ENCODE data around the gene HMX1. TPM values are rescaled to one million over a fixed set of nuclear protein-coding genes. Genes with fewer than 3 reads are reported as not detected.

HMX1 gene
- total RNA-seq, 1 donor from 2014 or later, result 1.1 TPM

DNA sequence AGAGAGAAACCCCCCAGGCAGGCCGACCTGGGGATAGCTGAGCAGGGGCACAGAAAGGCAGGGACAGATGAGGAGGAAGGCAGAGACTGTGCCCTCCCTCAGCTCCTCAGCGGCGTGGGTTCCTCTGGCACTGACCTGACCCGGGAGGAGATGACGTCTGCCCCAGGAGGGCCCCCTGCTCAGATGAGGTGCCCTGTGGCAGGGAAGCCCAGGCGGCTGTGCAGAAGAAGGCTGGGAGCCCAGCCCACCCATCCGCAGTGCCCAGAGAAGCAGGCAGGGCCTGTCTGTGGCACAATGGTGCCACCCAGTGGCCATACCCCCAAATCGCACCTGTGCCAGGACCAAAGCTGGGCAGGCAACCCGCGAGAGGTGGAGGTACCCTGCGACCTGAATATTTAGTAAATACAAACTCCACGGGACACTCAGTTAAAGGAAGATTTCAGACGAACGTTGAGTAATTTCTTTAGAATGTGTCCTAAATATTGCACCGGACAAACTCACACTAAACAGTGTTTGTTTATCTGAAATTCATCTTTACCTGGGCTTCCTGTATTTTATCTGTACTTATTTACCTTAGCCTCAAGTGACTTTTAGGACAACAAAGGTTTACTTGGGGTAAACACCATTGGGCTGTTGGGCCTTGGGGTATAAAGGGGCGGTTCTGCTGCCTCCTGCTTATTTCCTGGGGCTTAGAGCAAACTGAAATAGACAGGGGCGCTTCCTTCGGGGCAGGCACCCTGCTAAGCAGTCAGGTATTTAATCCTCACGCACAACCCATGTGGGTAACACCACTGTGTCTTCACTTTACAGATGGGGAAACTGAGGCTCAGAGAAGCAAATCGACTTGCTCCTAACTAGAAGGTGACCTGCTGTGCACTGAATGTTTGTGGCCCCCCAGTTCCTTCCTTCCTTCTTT is 46.5 kb upstream of the HMX1 start:
- peaks cover 47% of the 10 kb centered on the region for H3K27me3 Mint-ChIP-seq (ENCODE audit: low read depth)
- H3K4me3 Mint-ChIP-seq, result no peak overlapping the region
- TF ChIP-seq, protein P1, sequence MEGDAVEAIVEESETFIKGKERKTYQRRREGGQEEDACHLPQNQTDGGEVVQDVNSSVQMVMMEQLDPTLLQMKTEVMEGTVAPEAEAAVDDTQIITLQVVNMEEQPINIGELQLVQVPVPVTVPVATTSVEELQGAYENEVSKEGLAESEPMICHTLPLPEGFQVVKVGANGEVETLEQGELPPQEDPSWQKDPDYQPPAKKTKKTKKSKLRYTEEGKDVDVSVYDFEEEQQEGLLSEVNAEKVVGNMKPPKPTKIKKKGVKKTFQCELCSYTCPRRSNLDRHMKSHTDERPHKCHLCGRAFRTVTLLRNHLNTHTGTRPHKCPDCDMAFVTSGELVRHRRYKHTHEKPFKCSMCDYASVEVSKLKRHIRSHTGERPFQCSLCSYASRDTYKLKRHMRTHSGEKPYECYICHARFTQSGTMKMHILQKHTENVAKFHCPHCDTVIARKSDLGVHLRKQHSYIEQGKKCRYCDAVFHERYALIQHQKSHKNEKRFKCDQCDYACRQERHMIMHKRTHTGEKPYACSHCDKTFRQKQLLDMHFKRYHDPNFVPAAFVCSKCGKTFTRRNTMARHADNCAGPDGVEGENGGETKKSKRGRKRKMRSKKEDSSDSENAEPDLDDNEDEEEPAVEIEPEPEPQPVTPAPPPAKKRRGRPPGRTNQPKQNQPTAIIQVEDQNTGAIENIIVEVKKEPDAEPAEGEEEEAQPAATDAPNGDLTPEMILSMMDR (conservative IDR thresholded peaks at IDR 0.05), result peak; percentile 93
- peak; percentile 83 for DNase-seq (ENCODE audit: low read depth, low spot score)
- no peak overlapping the region for H3K27ac Mint-ChIP-seq (ENCODE audit: unreplicated experiment)
- H3K9me3 Mint-ChIP-seq, result peaks cover under 1% of the 10 kb centered on the region
- H3K4me1 Mint-ChIP-seq, result no peaks in the 10 kb centered on the region
- peaks cover under 1% of the 10 kb centered on the region for H3K36me3 Mint-ChIP-seq (ENCODE audit: low read depth)

DNA sequence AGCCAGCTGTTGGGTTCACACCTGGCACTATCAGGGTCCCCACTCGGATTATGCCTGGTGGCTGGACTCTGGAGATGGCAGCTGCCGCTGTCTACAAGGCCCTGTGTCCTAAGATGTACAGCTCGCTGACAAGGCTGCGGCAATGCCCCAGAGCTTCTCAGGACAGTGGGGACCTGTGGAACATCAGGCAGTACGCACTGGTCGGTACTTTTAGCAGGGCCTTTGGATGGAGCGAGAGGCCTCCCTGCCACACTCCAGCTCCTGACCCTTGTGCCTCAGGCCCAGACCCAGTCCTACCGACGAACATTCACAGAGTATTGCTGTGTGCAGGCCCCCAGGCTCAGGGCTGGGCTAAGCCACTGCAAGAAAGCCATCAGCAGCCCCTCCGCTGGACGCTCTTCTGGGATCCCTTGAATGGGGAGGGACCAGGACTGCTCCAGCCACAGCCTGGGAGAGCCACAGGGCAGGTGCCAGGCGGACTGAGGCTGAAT is 45.7 kb upstream of the HMX1 start:
- Mint-ChIP-seq H3K36me3 (ENCODE audit: low read depth) (no peaks in the 10 kb centered on the region), H3K27ac (ENCODE audit: unreplicated experiment) (no peak overlapping the region), H3K9me3 (no peaks in the 10 kb centered on the region), H3K27me3 (ENCODE audit: low read depth) (peaks cover 45% of the 10 kb centered on the region), H3K4me1 (no peaks in the 10 kb centered on the region), H3K4me3 (no peak overlapping the region)
- no peak for DNase-seq (ENCODE audit: low read depth, low spot score)
- TF ChIP-seq, protein P1 (conservative IDR thresholded peaks at IDR 0.05), result no peak

DNA sequence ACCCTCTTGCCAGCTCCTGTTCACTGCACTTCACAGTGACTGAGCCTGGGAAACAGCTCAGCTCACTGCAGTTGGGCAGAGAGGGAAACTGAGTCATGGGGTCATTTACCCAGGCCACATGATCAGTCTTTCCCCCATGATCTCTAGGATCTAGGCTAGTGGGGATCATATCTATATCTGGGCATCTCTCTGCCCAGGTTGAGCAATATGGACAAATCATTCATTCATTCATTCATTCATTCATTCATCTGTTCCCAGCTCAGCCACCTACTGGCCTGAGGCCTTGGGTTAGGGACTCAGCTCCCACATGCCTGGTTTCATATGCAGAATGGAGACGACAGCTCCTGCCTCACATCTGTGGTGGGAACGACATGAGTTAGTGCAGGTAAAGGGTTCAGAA is 45.3 kb upstream of the HMX1 start:
- Mint-ChIP-seq H3K4me3 (no peak overlapping the region), H3K27ac (ENCODE audit: unreplicated experiment) (no peak overlapping the region), H3K9me3 (no peaks in the 10 kb centered on the region), H3K4me1 (no peaks in the 10 kb centered on the region), H3K36me3 (ENCODE audit: low read depth) (no peaks in the 10 kb centered on the region), H3K27me3 (ENCODE audit: low read depth) (peaks cover 45% of the 10 kb centered on the region)
- no peak for DNase-seq (ENCODE audit: low read depth, low spot score)
- TF ChIP-seq, protein P1 (conservative IDR thresholded peaks at IDR 0.05), result no peak

DNA sequence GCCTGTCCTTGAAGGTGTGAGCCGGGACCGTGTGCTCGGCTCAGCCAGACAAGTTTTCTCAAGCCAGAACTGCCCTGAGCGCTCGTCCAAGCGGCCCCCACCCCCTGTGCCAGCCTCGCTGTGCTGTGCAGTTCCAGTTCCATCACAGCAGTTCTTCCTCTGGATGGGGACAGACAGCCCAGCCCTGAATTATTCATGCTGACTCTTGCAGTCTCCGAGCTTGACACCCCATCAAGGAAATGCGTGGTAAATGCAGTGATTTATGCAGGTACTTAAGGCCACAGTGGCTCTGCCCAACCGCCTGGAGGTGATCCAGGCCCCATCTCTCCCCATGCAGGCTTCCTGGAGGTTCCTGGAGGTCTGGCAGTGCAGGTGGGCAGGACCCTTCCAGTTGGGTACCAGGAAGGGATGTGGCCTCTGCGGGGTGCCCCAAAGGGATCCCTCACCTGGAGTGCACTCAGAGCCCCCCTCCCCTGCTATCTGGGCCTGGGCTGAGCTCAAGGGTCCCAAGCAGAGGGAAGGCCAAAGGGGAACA is 44.8 kb upstream of the HMX1 start:
- H3K4me3 Mint-ChIP-seq, result no peak overlapping the region
- TF ChIP-seq, protein P1 (conservative IDR thresholded peaks at IDR 0.05), result no peak
- H3K9me3 Mint-ChIP-seq, result no peaks in the 10 kb centered on the region
- peaks cover 48% of the 10 kb centered on the region for H3K27me3 Mint-ChIP-seq (ENCODE audit: low read depth)
- DNase-seq (ENCODE audit: low read depth, low spot score), result no peak
- no peaks in the 10 kb centered on the region for H3K36me3 Mint-ChIP-seq (ENCODE audit: low read depth)
- no peak overlapping the region for H3K27ac Mint-ChIP-seq (ENCODE audit: unreplicated experiment)
- no peaks in the 10 kb centered on the region for H3K4me1 Mint-ChIP-seq

DNA sequence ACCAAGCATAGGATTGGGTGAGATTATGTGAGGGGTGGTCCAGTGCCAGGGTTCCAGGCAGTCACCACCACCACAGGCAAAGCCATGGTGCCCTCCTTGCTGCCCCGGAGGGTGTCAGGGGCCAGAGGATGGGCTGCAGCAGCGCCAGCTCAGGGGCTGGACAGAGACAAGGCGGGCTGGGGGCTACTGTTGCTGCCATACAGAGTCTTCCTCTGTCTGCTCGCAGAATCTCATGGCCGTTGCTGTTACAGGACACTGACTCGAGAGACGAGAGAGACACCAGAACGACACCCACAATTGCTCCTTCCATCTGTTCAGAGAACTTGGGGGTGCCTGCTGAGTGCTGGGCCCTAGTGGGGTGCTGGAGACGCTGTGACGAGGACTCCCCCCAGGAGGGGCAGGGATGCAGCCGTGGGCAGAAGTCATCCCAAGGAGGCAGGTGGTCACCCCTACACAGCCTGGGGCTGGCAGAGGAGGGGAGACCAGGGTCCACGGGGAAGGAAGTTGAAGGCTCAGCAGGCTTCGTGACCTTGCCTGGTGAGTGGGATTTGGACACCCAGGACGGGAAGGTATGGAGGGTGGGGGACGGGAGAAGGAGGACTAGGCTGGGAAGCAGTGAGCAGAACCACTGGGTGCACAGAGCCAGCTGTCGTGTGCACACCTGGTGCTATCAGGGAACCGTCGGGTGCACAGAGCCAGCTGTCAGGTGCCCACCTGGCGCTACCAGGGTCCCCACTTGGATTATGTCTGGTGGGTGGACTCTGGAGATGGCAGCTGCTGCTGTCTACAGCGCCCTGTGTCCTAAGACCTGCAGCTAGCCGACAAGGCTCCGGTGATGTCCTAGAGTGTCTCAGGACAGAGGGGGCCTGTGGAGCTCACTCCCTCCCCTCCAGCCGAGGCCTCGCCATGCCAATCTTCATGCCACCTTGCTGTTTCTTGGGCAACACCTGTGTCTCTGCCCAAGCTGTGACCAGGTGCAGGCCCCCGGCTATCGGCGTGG is 43.9 kb upstream of the HMX1 start:
- no peak for DNase-seq (ENCODE audit: low read depth, low spot score)

More for the DNA sequence above, 43.9 kb upstream of the HMX1 start:
- peaks cover 50% of the 10 kb centered on the region for H3K27me3 Mint-ChIP-seq (ENCODE audit: low read depth)
- H3K36me3 Mint-ChIP-seq (ENCODE audit: low read depth), result no peaks in the 10 kb centered on the region
- H3K9me3 Mint-ChIP-seq, result no peaks in the 10 kb centered on the region
- H3K27ac Mint-ChIP-seq (ENCODE audit: unreplicated experiment), result no peak overlapping the region
- no peak overlapping the region for H3K4me3 Mint-ChIP-seq
- TF ChIP-seq, protein P1 (conservative IDR thresholded peaks at IDR 0.05), result no peak
- H3K4me1 Mint-ChIP-seq, result no peaks in the 10 kb centered on the region
